OCI-LY7 (cell line): Measurements from ENCODE around the gene NCEH1.

Experiments
- CTCF ChIP-seq: fragments of 200-600 bp; sonication (generic); conservative IDR thresholded peaks from 2 replicates; pipeline ENCODE4 v1.5.1; 2014; ENCODE audit warnings: mild to moderate bottlenecking, antibody characterized with exemption, low read length, moderate library complexity, mixed read lengths
- EZH2phosphoT487 ChIP-seq: fragments of 200-600 bp; sonication (generic); IDR thresholded peaks from 2 replicates; pipeline ENCODE4 v1.6.1; 2018; ENCODE audit warnings: low read depth, borderline replicate concordance, mild to moderate bottlenecking, mixed run types, antibody characterized with exemption, low read length, moderate library complexity, mixed read lengths

DNA sequence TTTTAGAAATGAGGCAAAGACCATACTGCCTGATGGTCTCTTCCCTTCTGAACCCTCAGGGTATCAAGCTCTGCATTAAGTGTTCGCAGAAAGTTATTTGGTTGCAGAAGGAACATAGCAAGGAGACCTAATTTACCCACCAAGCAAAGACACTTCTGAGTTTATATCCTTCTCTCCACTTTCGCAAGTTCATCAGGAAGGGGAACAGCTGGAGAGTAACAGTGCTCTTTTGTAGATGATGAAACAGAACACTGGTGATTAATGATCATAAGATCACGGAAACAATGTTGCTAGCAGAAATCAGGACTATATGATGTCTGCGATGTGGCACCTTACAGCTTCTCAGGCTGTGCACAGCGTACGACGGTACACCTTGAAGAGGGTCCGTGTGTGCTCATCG is 62.1 kb downstream of the NCEH1 start:
- no peak for TF ChIP-seq CTCF
- no peak for TF ChIP-seq EZH2phosphoT487
